ENCODE results near the gene ELN.
A peak's percentile ranks its signal among the peaks of the same experiment; 100 is the strongest.

ELN gene

GRCh38 chr7:74012842-74013249 lies 15.1 kb upstream of the ELN start:
- Histone ChIP-seq H3K27me3 (ENCODE audit: insufficient read depth, poor library complexity, severe bottlenecking) (no peaks in the 10 kb centered on the region), H3K4me3 (ENCODE audit: severe bottlenecking) (no peak overlapping the region), H3K27ac (ENCODE audit: poor library complexity, severe bottlenecking) (peak overlapping the region; percentile 58), H3K36me3 (ENCODE audit: low read depth) (no peaks in the 10 kb centered on the region), H3K9me3 (ENCODE audit: severe bottlenecking) (no peaks in the 10 kb centered on the region), H3K4me1 (ENCODE audit: insufficient read depth, poor library complexity, severe bottlenecking) (peaks cover 13% of the 10 kb centered on the region)
- no peak for DNase-seq (ENCODE audit: low spot score)
- ATAC-seq (ENCODE audit: low read depth) = peak; percentile 93
- TF ChIP-seq CTCF (IDR thresholded peaks at IDR 0.05; ENCODE audit: poor library complexity, severe bottlenecking) = no peak

- H3K4me1 ChIP-seq (ENCODE audit: insufficient read depth, poor library complexity, severe bottlenecking) = peaks cover 13% of the 10 kb centered on the region
- H3K4me3 ChIP-seq (ENCODE audit: severe bottlenecking) = no peak overlapping the region
- ATAC-seq (ENCODE audit: low read depth) (no peak), DNase-seq (ENCODE audit: low spot score) (peak; percentile 55)
- no peak for TF ChIP-seq CTCF (IDR thresholded peaks at IDR 0.05; ENCODE audit: poor library complexity, severe bottlenecking)
- H3K27ac ChIP-seq (ENCODE audit: poor library complexity, severe bottlenecking) = peak overlapping the region; percentile 58
- H3K36me3 ChIP-seq (ENCODE audit: low read depth) = no peaks in the 10 kb centered on the region
- H3K27me3 ChIP-seq (ENCODE audit: insufficient read depth, poor library complexity, severe bottlenecking) = no peaks in the 10 kb centered on the region
- H3K9me3 ChIP-seq (ENCODE audit: severe bottlenecking) = no peaks in the 10 kb centered on the region
Observed at GRCh38 chr7:74013539-74014272, 14.3 kb upstream of the ELN start.

- Histone ChIP-seq H3K27me3 (ENCODE audit: insufficient read depth, poor library complexity, severe bottlenecking) (no peaks in the 10 kb centered on the region), H3K36me3 (ENCODE audit: low read depth) (no peaks in the 10 kb centered on the region)
Observed at GRCh38 chr7:74014931-74015330, 13.0 kb upstream of the ELN start.

GRCh38 chr7:74015670-74016069 lies 12.3 kb upstream of the ELN start:
- ATAC-seq (ENCODE audit: low read depth) (no peak), DNase-seq (ENCODE audit: low spot score) (no peak)
- Histone ChIP-seq H3K27me3 (ENCODE audit: insufficient read depth, poor library complexity, severe bottlenecking) (no peaks in the 10 kb centered on the region), H3K36me3 (ENCODE audit: low read depth) (no peaks in the 10 kb centered on the region), H3K4me1 (ENCODE audit: insufficient read depth, poor library complexity, severe bottlenecking) (peaks cover 13% of the 10 kb centered on the region), H3K27ac (ENCODE audit: poor library complexity, severe bottlenecking) (no peak overlapping the region), H3K9me3 (ENCODE audit: severe bottlenecking) (no peaks in the 10 kb centered on the region), H3K4me3 (ENCODE audit: severe bottlenecking) (no peak overlapping the region)
- TF ChIP-seq CTCF (IDR thresholded peaks at IDR 0.05; ENCODE audit: poor library complexity, severe bottlenecking) = no peak

More at GRCh38 chr7:74014931-74015330, 13.0 kb upstream of the ELN start:
- Histone ChIP-seq H3K27ac (ENCODE audit: poor library complexity, severe bottlenecking) (no peak overlapping the region), H3K4me1 (ENCODE audit: insufficient read depth, poor library complexity, severe bottlenecking) (peaks cover 13% of the 10 kb centered on the region), H3K9me3 (ENCODE audit: severe bottlenecking) (no peaks in the 10 kb centered on the region), H3K4me3 (ENCODE audit: severe bottlenecking) (no peak overlapping the region)
- TF ChIP-seq CTCF (IDR thresholded peaks at IDR 0.05; ENCODE audit: poor library complexity, severe bottlenecking) = no peak
- DNase-seq (ENCODE audit: low spot score) = no peak
- ATAC-seq (ENCODE audit: low read depth) = no peak

GRCh38 chr7:74017125-74017524 lies 10.8 kb upstream of the ELN start:
- no peak for TF ChIP-seq CTCF (IDR thresholded peaks at IDR 0.05; ENCODE audit: poor library complexity, severe bottlenecking)
- Histone ChIP-seq H3K27me3 (ENCODE audit: insufficient read depth, poor library complexity, severe bottlenecking) (no peaks in the 10 kb centered on the region), H3K9me3 (ENCODE audit: severe bottlenecking) (no peaks in the 10 kb centered on the region), H3K36me3 (ENCODE audit: low read depth) (no peaks in the 10 kb centered on the region), H3K4me3 (ENCODE audit: severe bottlenecking) (no peak overlapping the region), H3K4me1 (ENCODE audit: insufficient read depth, poor library complexity, severe bottlenecking) (peaks cover 13% of the 10 kb centered on the region), H3K27ac (ENCODE audit: poor library complexity, severe bottlenecking) (no peak overlapping the region)
- DNase-seq (ENCODE audit: low spot score) = no peak
- no peak for ATAC-seq (ENCODE audit: low read depth)
